ENCODE measurements around the gene MARK2.

MARK2 gene

DNA sequence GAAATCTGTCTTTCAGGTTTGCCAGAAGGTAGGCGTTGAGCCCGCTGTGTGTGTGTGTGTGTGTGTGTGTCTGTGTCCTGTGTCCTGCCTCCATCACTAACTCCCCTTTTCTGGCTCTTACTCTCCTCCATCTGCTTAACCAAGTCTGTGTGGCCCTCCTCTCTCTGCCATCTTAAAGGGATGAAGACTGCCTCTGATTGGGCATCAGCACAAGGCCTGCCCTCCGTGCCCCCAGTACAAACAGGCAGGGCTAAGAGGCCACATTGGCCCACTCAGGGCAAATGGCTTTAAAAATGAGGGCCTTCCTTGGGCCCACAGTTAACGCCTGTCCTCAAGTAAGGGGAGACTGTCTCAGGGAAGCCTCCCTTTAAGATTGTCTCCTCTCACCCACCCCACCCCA lies 67.2 kb downstream of the MARK2 start:
- peaks cover 70% of the 10 kb centered on the region for H3K36me3 Mint-ChIP-seq (ENCODE audit: insufficient read depth)
- H3K9me3 Mint-ChIP-seq, result no peaks in the 10 kb centered on the region
- DNase-seq, result no peak
- no peak for ATAC-seq (replicated peaks)
- H3K4me3 Mint-ChIP-seq, result no peak overlapping the region
- peaks cover 4 to 8% of the 10 kb centered on the region in 2 donors for H3K4me1 Mint-ChIP-seq (ENCODE audit: low read depth in 2 of 2)
- H3K27me3 Mint-ChIP-seq, result no peaks in the 10 kb centered on the region
- H3K27ac Mint-ChIP-seq, result peak overlapping the region; percentile 46 to 78

DNA sequence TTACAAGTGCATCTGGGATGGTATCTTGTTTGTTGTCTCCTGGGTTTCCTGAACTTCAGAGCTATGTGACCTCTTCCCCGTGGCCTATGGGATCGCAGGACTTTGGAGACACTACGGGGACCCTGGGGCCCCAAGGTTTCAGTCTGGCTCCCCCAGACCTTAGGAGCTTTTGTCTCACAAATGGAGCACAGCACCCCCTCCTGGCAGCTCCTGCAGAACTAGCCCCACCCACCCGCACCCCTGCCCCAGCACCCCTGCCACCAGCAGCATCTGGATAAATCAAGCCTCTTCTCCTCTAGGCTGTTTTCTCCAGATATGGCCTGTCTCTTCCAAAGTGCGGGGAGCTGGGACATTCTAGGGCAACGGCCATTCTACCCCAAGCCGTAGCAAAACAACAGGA lies 67.7 kb downstream of the MARK2 start:
- Mint-ChIP-seq H3K9me3 (no peaks in the 10 kb centered on the region), H3K36me3 (ENCODE audit: insufficient read depth) (peaks cover 65% of the 10 kb centered on the region), H3K27ac (peak overlapping the region in 1 of 2 donors; percentile 78), H3K27me3 (no peaks in the 10 kb centered on the region), H3K4me1 (ENCODE audit: low read depth in 2 of 2) (peaks cover 4 to 5% of the 10 kb centered on the region in 2 donors), H3K4me3 (no peak overlapping the region)
- DNase-seq (peak; percentile 41 to 48 (median 47)), ATAC-seq (replicated peaks) (peak; percentile 55)

GRCh38 chr11:63907063-63907462 lies 68.2 kb downstream of the MARK2 start:
- Mint-ChIP-seq H3K27me3 (no peaks in the 10 kb centered on the region), H3K36me3 (ENCODE audit: insufficient read depth) (peaks cover 61% of the 10 kb centered on the region), H3K9me3 (no peaks in the 10 kb centered on the region), H3K4me1 (ENCODE audit: low read depth in 2 of 2) (peaks cover 4 to 5% of the 10 kb centered on the region in 2 donors), H3K4me3 (no peak overlapping the region), H3K27ac (peak overlapping the region in 1 of 2 donors; percentile 78)
- no peak for ATAC-seq (replicated peaks)
- no peak for DNase-seq

GRCh38 chr11:63907808-63908530 lies 69.1 kb downstream of the MARK2 start:
- Mint-ChIP-seq H3K27me3 (no peaks in the 10 kb centered on the region), H3K4me1 (ENCODE audit: low read depth in 2 of 2) (peaks cover 5 to 8% of the 10 kb centered on the region in 2 donors), H3K4me3 (no peak overlapping the region), H3K9me3 (no peaks in the 10 kb centered on the region), H3K27ac (no peak overlapping the region), H3K36me3 (ENCODE audit: insufficient read depth) (peaks cover 51% of the 10 kb centered on the region)
- DNase-seq, result no peak
- no peak for ATAC-seq (replicated peaks)

DNA sequence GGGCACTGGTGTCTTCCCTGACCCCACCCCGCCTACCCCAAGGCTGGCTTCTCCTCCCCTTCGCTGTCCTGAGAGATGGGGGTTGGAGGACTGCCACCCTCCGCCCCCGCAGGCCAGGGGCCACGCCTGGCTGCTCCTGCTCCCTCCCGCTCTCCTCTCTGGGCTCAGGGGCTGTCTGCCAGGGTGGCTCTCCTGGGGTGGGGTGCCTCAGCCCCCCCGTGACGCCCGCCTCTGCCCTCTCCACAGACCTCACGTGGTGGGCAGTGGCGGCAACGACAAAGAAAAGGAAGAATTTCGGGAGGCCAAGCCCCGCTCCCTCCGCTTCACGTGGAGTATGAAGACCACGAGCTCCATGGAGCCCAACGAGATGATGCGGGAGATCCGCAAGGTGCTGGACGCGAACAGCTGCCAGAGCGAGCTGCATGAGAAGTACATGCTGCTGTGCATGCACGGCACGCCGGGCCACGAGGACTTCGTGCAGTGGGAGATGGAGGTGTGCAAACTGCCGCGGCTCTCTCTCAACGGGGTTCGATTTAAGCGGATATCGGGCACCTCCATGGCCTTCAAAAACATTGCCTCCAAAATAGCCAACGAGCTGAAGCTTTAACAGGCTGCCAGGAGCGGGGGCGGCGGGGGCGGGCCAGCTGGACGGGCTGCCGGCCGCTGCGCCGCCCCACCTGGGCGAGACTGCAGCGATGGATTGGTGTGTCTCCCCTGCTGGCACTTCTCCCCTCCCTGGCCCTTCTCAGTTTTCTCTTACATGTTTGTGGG lies 69.9 kb downstream of the MARK2 start:
- H3K27ac Mint-ChIP-seq, result no peak overlapping the region
- H3K9me3 Mint-ChIP-seq, result no peaks in the 10 kb centered on the region
- no peak overlapping the region for H3K4me3 Mint-ChIP-seq
- DNase-seq (no peak), ATAC-seq (replicated peaks) (no peak)
- no peaks in the 10 kb centered on the region for H3K27me3 Mint-ChIP-seq
- H3K4me1 Mint-ChIP-seq (ENCODE audit: low read depth in 2 of 2), result peaks cover 2 to 8% of the 10 kb centered on the region in 2 donors
- peaks cover 44% of the 10 kb centered on the region for H3K36me3 Mint-ChIP-seq (ENCODE audit: insufficient read depth)

DNA sequence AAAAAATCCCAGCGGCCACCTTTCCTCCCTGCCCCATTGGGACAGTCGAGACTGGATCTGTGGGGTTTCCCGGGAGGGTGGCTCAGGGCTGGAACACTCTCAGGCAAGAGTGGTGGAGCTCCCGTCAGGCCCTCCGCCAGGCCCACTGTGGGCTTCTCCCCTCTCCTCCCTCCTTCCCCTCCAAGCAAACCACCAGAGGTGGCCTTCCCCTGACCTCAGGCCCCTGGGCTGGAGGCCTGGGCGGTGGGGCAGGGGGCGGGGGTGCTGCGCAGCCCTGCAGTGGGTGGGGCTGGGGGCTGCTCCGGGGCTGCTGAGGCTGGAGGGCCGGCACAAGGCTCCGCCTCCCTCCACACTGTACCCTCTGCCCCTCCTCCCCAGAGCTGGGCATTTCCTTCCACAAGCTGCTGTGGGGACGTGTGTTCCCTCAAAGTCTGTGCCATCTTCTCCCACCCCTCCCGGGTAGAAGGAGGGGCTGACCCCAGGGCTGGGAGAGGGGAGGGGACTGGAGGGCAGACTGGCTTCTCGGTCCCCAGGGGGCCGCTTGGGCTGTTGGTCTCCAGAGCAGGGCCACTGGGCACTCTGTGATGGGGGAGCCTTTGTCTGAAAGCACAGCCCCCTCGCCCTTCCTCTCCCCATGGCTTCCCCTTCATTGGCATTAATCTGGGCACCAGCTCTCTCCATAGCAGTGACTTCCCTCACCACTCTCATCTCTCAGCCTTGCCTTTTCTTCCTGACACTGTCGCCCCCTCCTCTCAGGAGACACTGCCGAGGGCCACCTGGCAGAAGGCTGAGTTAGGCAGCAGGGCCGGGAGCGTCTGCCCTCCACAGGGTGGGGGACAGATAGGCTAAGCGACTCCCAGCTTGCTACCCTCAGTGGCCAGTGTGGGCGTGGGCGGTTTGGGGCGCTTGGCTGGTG lies 70.9 kb downstream of the MARK2 start:
- Mint-ChIP-seq H3K4me3 (no peak overlapping the region), H3K36me3 (ENCODE audit: insufficient read depth) (peaks cover 35% of the 10 kb centered on the region), H3K27ac (no peak overlapping the region), H3K4me1 (ENCODE audit: low read depth in 2 of 2) (peaks cover 0 to 9% of the 10 kb centered on the region in 2 donors), H3K27me3 (no peaks in the 10 kb centered on the region), H3K9me3 (no peaks in the 10 kb centered on the region)
- no peak for DNase-seq
- no peak for ATAC-seq (replicated peaks)

DNA sequence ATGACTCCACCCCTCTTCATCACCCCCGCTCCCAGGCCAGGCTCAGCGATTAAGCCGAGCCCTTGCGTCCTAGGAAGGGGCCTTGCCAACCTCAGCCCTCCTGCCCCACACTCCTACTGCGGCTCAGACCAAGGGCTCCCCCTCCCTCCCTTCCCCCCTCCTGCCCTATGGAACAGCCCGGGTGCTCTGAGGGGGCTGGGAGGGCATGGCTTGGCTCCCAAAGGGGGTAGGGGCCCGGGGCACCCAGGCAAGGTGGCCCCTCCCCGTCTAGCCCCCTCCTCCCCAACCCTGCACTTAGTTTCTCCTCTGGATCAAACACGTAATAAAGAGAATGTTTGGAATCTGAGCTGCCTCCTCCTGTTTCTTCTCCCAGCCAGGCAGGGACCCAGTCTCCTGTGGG lies 71.8 kb downstream of the MARK2 start:
- Mint-ChIP-seq H3K4me3 (no peak overlapping the region), H3K27me3 (no peaks in the 10 kb centered on the region), H3K36me3 (ENCODE audit: insufficient read depth) (peaks cover 34% of the 10 kb centered on the region), H3K4me1 (ENCODE audit: low read depth in 2 of 2) (peaks cover 0 to 12% of the 10 kb centered on the region in 2 donors), H3K9me3 (no peaks in the 10 kb centered on the region), H3K27ac (no peak overlapping the region)
- DNase-seq (no peak), ATAC-seq (replicated peaks) (no peak)

- peaks cover 26% of the 10 kb centered on the region for H3K36me3 Mint-ChIP-seq (ENCODE audit: insufficient read depth)
- H3K27me3 Mint-ChIP-seq, result no peaks in the 10 kb centered on the region
- DNase-seq (no peak), ATAC-seq (replicated peaks) (no peak)
- no peaks in the 10 kb centered on the region for H3K9me3 Mint-ChIP-seq
- H3K4me3 Mint-ChIP-seq, result no peak overlapping the region
- no peak overlapping the region for H3K27ac Mint-ChIP-seq
- peaks cover 3 to 13% of the 10 kb centered on the region in 2 donors for H3K4me1 Mint-ChIP-seq (ENCODE audit: low read depth in 2 of 2)
These were observed 72.5 kb downstream of the MARK2 start for GRCh38 chr11:63911440-63911839.

- Mint-ChIP-seq H3K4me3 (no peak overlapping the region), H3K4me1 (ENCODE audit: low read depth in 2 of 2) (peaks cover 4 to 14% of the 10 kb centered on the region in 2 donors), H3K27ac (peak overlapping the region; percentile 27 to 50), H3K36me3 (ENCODE audit: insufficient read depth) (peaks cover 23% of the 10 kb centered on the region), H3K9me3 (no peaks in the 10 kb centered on the region), H3K27me3 (no peaks in the 10 kb centered on the region)
- ATAC-seq (replicated peaks) (no peak), DNase-seq (no peak)
These were observed 73.0 kb downstream of the MARK2 start for GRCh38 chr11:63911876-63912275.

GRCh38 chr11:63912678-63913077 lies 73.8 kb downstream of the MARK2 start:
- H3K4me1 Mint-ChIP-seq (ENCODE audit: low read depth in 2 of 2), result peaks cover 6 to 17% of the 10 kb centered on the region in 2 donors
- H3K9me3 Mint-ChIP-seq, result no peaks in the 10 kb centered on the region
- DNase-seq, result no peak
- ATAC-seq (replicated peaks), result no peak
- H3K4me3 Mint-ChIP-seq, result no peak overlapping the region
- H3K27me3 Mint-ChIP-seq, result no peaks in the 10 kb centered on the region
- peaks cover 16% of the 10 kb centered on the region for H3K36me3 Mint-ChIP-seq (ENCODE audit: insufficient read depth)
- H3K27ac Mint-ChIP-seq, result peak overlapping the region; percentile 27 to 50

GRCh38 chr11:63913866-63914830 lies 75.2 kb downstream of the MARK2 start:
- ATAC-seq (replicated peaks) (no peak), DNase-seq (no peak)
- peaks cover 6% of the 10 kb centered on the region for H3K36me3 Mint-ChIP-seq (ENCODE audit: insufficient read depth)
- peak overlapping the region; percentile 14 to 53 for H3K4me3 Mint-ChIP-seq
- no peak overlapping the region for H3K27ac Mint-ChIP-seq
- peaks cover 11 to 23% of the 10 kb centered on the region in 2 donors for H3K4me1 Mint-ChIP-seq (ENCODE audit: low read depth in 2 of 2)
- no peaks in the 10 kb centered on the region for H3K9me3 Mint-ChIP-seq
- H3K27me3 Mint-ChIP-seq, result no peaks in the 10 kb centered on the region

- H3K4me3 Mint-ChIP-seq, result peak overlapping the region; percentile 20 to 86
- H3K27ac Mint-ChIP-seq, result no peak overlapping the region
- DNase-seq (no peak), ATAC-seq (replicated peaks) (no peak)
- peaks cover 11 to 23% of the 10 kb centered on the region in 2 donors for H3K4me1 Mint-ChIP-seq (ENCODE audit: low read depth in 2 of 2)
- H3K9me3 Mint-ChIP-seq, result no peaks in the 10 kb centered on the region
- peaks cover 2% of the 10 kb centered on the region for H3K36me3 Mint-ChIP-seq (ENCODE audit: insufficient read depth)
- no peaks in the 10 kb centered on the region for H3K27me3 Mint-ChIP-seq
These were observed 76.2 kb downstream of the MARK2 start for GRCh38 chr11:63914896-63915691.
